HCT116 (cell line): ENCODE results near the gene STPG3. TPM values are rescaled to one million over a fixed set of nuclear protein-coding genes. Genes with fewer than 3 reads are reported as not detected.

Experiments used
- ATAC-seq: fragments of 200-7000 bp; cut with Tn5 transposase; 2 replicates; pipeline ENCODE4 v1.9.1; 2020; ENCODE audit warnings: mild to moderate bottlenecking, moderate library complexity
- BruUV-seq: library from RNA; stranded (reverse); fragments of 400-500 nt; replicated peaks from 2 replicates; lab custom pipeline; 2021; lab: Mats Ljungman, UMichigan
- CTCF ChIA-PET: fragments of 300-600 bp; sonication (Branson Sonifier 250); formaldehyde crosslinking; loops from one replicate; lab custom pipeline; 2021; ENCODE audit warnings: antibody characterized with exemption; lab: Charles Lee
- POLR2A ChIA-PET: fragments of 300-600, 350-600 bp; sonication (Branson Sonifier 250); formaldehyde crosslinking; loops from one replicate; lab custom pipeline; 2021; ENCODE audit warnings: antibody characterized with exemption; lab: Charles Lee
- RAD21 ChIA-PET, 2 experiments: fragments of 300-600 bp; sonication (Branson Sonifier 250); formaldehyde crosslinking; loops; one replicate each; lab custom pipeline; 2023; ENCODE audit warnings: low total read pairs in 2 of 2; ENCODE audit not compliant: uncharacterized antibody in 2 of 2, unreplicated experiment in 2 of 2, low non-redundant PET in 1 of 2; lab: Charles Lee
- DNase-seq: peaks from one replicate; pipeline ENCODE4 v3.0.0-alpha.2; 2010; ENCODE audit warnings: low read depth, low spot score
- H2AFZ ChIP-seq: fragments of 200-600 bp; shearing (Covaris generic), sonication (generic); 2 replicates; pipeline ENCODE4 v1.6.1; 2017; ENCODE audit warnings: low read depth, mixed run types, mixed read lengths, antibody characterized with exemption, low read length; ENCODE audit not compliant: poor library complexity, severe bottlenecking
- H3K27ac ChIP-seq: 2 replicates; pipeline ENCODE4 v1.5.1; 2012; ENCODE audit warnings: low read depth, low read length
- H3K27me3 ChIP-seq: fragments of 200-600 bp; sonication (generic); 2 replicates; pipeline ENCODE4 v1.6.1; 2016; ENCODE audit warnings: mixed run types, low read length, mixed read lengths; ENCODE audit not compliant: insufficient read depth
- H3K36me3 ChIP-seq, 2 experiments: fragments of 200-500 bp in 1 of 2; fragments of 200-600 bp in 1 of 2; sonication (Bioruptor generic) in 1 of 2; sonication (generic) in 1 of 2; 2 replicates each; pipeline versions ENCODE4 v1.5.1 to v1.6.1; 2014 to 2016; ENCODE audit warnings: low read length in 2 of 2, inconsistent platforms in 1 of 2, mixed read lengths in 1 of 2, mixed run types in 1 of 2; ENCODE audit not compliant: insufficient read depth in 2 of 2, control insufficient read depth in 1 of 2
- H3K4me1 ChIP-seq, 2 experiments: fragments of 200-600 bp in 1 of 2; sonication (generic) in 1 of 2; 2 replicates each; pipeline versions ENCODE4 v1.5.1 to v1.6.1; 2012 to 2017; ENCODE audit warnings: low read length in 2 of 2, inconsistent platforms in 1 of 2, mild to moderate bottlenecking in 1 of 2, mixed read lengths in 1 of 2, mixed run types in 1 of 2, moderate library complexity in 1 of 2; ENCODE audit not compliant: insufficient read depth in 2 of 2, control insufficient read depth in 1 of 2
- H3K4me2 ChIP-seq: fragments of 200-600 bp; sonication (generic); 2 replicates; pipeline ENCODE4 v1.6.1; 2017; ENCODE audit warnings: mixed run types, low read length, mixed read lengths
- H3K4me3 ChIP-seq, 2 experiments: fragments of 200-600 bp in 1 of 2; sonication (generic) in 1 of 2; replicated peaks in 1 of 2; 2 replicates each; pipeline ENCODE4 v1.5.1; 2011 to 2016; ENCODE audit warnings: low read length in 2 of 2, control low read depth in 1 of 2, low read depth in 1 of 2, mild to moderate bottlenecking in 1 of 2, mixed read lengths in 1 of 2, mixed run types in 1 of 2
- H3K79me2 ChIP-seq: fragments of 200-600 bp; sonication (generic); 2 replicates; pipeline ENCODE4 v1.6.1; 2017; ENCODE audit warnings: mild to moderate bottlenecking, mixed run types, low read length, moderate library complexity, mixed read lengths; ENCODE audit not compliant: insufficient read depth
- H3K9ac ChIP-seq: fragments of 200-600 bp; sonication (generic); 2 replicates; pipeline ENCODE4 v1.6.1; 2016; ENCODE audit warnings: low read length, mixed read lengths
- H3K9me2 ChIP-seq: fragments of 200-600 bp; sonication (generic), shearing (Covaris generic); 2 replicates; pipeline ENCODE4 v1.6.1; 2017; ENCODE audit warnings: mixed run types, mild to moderate bottlenecking, moderate library complexity; ENCODE audit not compliant: insufficient read depth
- H3K9me3 ChIP-seq, 2 experiments: fragments of 200-500 bp in 1 of 2; fragments of 200-600 bp in 1 of 2; sonication (Bioruptor generic) in 1 of 2; sonication (generic) in 1 of 2; 2 replicates each; pipeline ENCODE4 v1.6.1; 2014 to 2017; ENCODE audit warnings: low read length in 2 of 2, mixed read lengths in 2 of 2, inconsistent platforms in 1 of 2, low read depth in 1 of 2, mild to moderate bottlenecking in 1 of 2, mixed run types in 1 of 2, moderate library complexity in 1 of 2; ENCODE audit not compliant: control insufficient read depth in 1 of 2, insufficient read depth in 1 of 2
- H4K20me1 ChIP-seq: fragments of 200-600 bp; sonication (generic), shearing (Covaris generic); 2 replicates; pipeline ENCODE4 v1.6.1; 2017; ENCODE audit warnings: mixed run types, mild to moderate bottlenecking, moderate library complexity; ENCODE audit not compliant: insufficient read depth
- EZH2phosphoT487 ChIP-seq: fragments of 200-600 bp; IDR thresholded peaks from 2 replicates; pipeline ENCODE4 v1.6.1; 2018; ENCODE audit warnings: antibody characterized with exemption, borderline replicate concordance
- POLR2A ChIP-seq: IDR thresholded peaks from 2 replicates; pipeline ENCODE4 v1.7.0; 2011; ENCODE audit warnings: borderline replicate concordance; ENCODE audit not compliant: insufficient read depth, insufficient read length; ENCODE audit errors: extremely low read depth
- RAD21 ChIP-seq: IDR thresholded peaks from 2 replicates; pipeline ENCODE4 v1.6.1; 2012; ENCODE audit warnings: low read depth, mild to moderate bottlenecking
- SRF ChIP-seq: IDR thresholded peaks from 2 replicates; pipeline ENCODE4 v1.6.1; 2012; ENCODE audit warnings: low read depth
- TCF7L2 ChIP-seq: IDR thresholded peaks from 2 replicates; pipeline ENCODE4 v1.7.0; 2011; ENCODE audit warnings: borderline replicate concordance, inconsistent platforms; ENCODE audit not compliant: insufficient read depth, insufficient read length; ENCODE audit errors: extremely low read depth
- intact Hi-C: fragments of 100-400 bp; cut with micrococcal nuclease; formaldehyde crosslinking; loops from 2 replicates; pipeline ENCODE4 v1.10.0; 2022
- total RNA-seq: library from RNA; stranded (reverse); gene quantifications from one replicate; pipeline ENCODE4 v1.2.1, GENCODE V29; 2021; ENCODE audit not compliant: unreplicated experiment
- TF ChIP-seq, protein P1 (sequence below): IDR thresholded peaks from 2 replicates; pipeline ENCODE4 v1.6.1; 2012; ENCODE audit warnings: low read depth
- TF ChIP-seq, protein P2 (sequence below): IDR thresholded peaks from 2 replicates; pipeline ENCODE4 v1.6.1; 2012
- TF ChIP-seq, protein P3 (sequence below): IDR thresholded peaks from 2 replicates; pipeline ENCODE4 v1.6.1; 2012

STPG3 gene
- total RNA-seq, 1 experiment from 2014 or later: not detected

DNA sequence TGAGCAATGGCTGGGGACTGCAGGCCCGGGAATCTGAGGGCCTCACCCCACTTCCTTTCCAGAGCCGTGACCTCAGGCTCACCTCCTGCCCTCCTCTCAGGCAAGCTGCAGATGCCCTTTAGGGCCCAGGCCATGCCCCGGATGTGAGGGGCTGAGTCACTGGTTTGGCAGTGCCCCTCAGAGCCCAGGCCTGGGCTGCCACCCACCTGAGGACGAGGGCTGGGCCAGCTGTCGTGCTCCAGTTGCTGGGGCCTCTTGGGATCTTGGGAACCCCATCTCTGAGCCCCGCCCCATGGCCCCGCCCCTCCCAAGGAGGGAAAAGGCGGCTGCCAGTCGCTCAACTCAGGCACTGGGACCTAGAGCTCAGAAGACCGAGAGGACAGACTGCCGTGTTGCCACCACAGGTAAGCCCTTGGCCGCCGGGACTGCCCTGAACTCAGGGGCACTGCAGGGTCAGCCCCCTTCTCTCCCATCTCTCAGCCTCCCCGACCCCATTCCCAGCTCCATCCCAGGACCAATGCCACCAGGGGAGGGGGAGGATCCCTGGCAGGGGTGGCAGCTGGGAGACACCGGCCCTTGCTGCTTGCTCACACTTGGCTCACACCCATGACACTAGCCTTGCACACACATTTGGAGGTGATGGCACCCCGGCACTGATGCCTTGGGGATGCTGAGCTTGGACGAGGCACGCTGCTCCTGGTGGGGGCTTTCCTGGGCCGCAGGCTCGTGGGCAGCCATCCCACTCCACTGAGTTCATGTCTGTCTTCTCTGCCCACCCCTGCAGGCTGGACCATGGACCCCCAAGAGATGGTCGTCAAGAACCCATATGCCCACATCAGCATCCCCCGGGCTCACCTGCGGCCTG lies 26.0 kb upstream of the STPG3 start, which contains the start of gene CYSRT1:
Gene CYSRT1 (plus strand): TSS at position 345 of the 865 bp plus-strand sequence. CDS start 448 bp downstream, at position 793.
- intact Hi-C loops: loop anchor here (5.0 to 10.0 kb wide), 3 partner anchors 38 to 440 kb away; partner anchors contain the start of genes ANAPC2, NPDC1 and SSNA1
- H4K20me1 ChIP-seq: no peaks in the 10 kb centered on the region
- no peak for DNase-seq

More for the DNA sequence above, 26.0 kb upstream of the STPG3 start, which contains the start of gene CYSRT1:
- ChIA-PET POLR2A (interaction anchor here (0.6 to 1.4 kb wide), 4 partner anchors 8 to 62 kb away, joined by 3 to 6 read pairs (median 4); a partner anchor contains a TSS), RAD21 (interaction anchor here in 1 of 2 experiments (0.6 kb wide), 1 partner anchor 94 kb away, joined by 3 read pairs; no protein-coding TSS in a partner anchor), CTCF (interaction anchor here (1.0 to 4.7 kb wide), 5 partner anchors 12 to 178 kb away, joined by 3 to 43 read pairs (median 8); partner anchors contain the start of genes ANAPC2, NPDC1 and SSNA1)
- no peak for ATAC-seq
- H3K9ac ChIP-seq: peak within 1 kb of the TSS; percentile 97
- H2AFZ ChIP-seq: no peak within 1 kb of the TSS
- TF ChIP-seq, protein P1, sequence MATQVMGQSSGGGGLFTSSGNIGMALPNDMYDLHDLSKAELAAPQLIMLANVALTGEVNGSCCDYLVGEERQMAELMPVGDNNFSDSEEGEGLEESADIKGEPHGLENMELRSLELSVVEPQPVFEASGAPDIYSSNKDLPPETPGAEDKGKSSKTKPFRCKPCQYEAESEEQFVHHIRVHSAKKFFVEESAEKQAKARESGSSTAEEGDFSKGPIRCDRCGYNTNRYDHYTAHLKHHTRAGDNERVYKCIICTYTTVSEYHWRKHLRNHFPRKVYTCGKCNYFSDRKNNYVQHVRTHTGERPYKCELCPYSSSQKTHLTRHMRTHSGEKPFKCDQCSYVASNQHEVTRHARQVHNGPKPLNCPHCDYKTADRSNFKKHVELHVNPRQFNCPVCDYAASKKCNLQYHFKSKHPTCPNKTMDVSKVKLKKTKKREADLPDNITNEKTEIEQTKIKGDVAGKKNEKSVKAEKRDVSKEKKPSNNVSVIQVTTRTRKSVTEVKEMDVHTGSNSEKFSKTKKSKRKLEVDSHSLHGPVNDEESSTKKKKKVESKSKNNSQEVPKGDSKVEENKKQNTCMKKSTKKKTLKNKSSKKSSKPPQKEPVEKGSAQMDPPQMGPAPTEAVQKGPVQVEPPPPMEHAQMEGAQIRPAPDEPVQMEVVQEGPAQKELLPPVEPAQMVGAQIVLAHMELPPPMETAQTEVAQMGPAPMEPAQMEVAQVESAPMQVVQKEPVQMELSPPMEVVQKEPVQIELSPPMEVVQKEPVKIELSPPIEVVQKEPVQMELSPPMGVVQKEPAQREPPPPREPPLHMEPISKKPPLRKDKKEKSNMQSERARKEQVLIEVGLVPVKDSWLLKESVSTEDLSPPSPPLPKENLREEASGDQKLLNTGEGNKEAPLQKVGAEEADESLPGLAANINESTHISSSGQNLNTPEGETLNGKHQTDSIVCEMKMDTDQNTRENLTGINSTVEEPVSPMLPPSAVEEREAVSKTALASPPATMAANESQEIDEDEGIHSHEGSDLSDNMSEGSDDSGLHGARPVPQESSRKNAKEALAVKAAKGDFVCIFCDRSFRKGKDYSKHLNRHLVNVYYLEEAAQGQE: no peak
- TF ChIP-seq RAD21 (no peak), TCF7L2 (no peak), POLR2A (no peak), SRF (no peak), EZH2phosphoT487 (no peak)
- TF ChIP-seq, protein P2, sequence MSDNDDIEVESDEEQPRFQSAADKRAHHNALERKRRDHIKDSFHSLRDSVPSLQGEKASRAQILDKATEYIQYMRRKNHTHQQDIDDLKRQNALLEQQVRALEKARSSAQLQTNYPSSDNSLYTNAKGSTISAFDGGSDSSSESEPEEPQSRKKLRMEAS: no peak
- TF ChIP-seq, protein P3, sequence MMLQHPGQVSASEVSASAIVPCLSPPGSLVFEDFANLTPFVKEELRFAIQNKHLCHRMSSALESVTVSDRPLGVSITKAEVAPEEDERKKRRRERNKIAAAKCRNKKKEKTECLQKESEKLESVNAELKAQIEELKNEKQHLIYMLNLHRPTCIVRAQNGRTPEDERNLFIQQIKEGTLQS: no peak
- H3K4me3 ChIP-seq: peak within 1 kb of the TSS; percentile 82 to 99
- no peaks in the 10 kb centered on the region for H3K27me3 ChIP-seq
- H3K9me2 ChIP-seq: no peaks in the 10 kb centered on the region
- H3K9me3 ChIP-seq: no peaks in the 10 kb centered on the region
- TSS peak; percentile 53 for BruUV-seq
- H3K4me1 ChIP-seq: peaks cover 44 to 71% of the 10 kb centered on the region in 2 experiments
- H3K36me3 ChIP-seq: no peaks in the 10 kb centered on the region
- H3K4me2 ChIP-seq: peak within 1 kb of the TSS; percentile 99
- peak within 1 kb of the TSS; percentile 88 for H3K27ac ChIP-seq
- H3K79me2 ChIP-seq: no peaks in the 10 kb centered on the region
